Right ventricle myocardium superior (tissue), 1 donor: ENCODE results near the gene SLC25A48. TPM values are rescaled to one million over a fixed set of nuclear protein-coding genes. Genes with fewer than 3 reads are reported as not detected.
"Not testable (repeated sequence)": the region's sequence is repeated elsewhere in the genome, so short reads cannot be mapped to it uniquely, and the experiment has no call there.

Source experiments
- ATAC-seq: fragments of 200-7000 bp; cut with Tn5 transposase; one replicate; pipeline ENCODE4 v1.9.1; 2020; ENCODE audit warnings: mild to moderate bottlenecking; ENCODE audit not compliant: poor library complexity
- DNase-seq: peaks from one replicate; pipeline ENCODE4 v3.0.0-alpha.2; 2020
- intact Hi-C: fragments of 100-400 bp; cut with DNase I; formaldehyde crosslinking; loops from one replicate; pipeline ENCODE4 v1.11.2; 2022
- total RNA-seq: library from RNA; stranded (reverse); fragmentation: NEBNext Ultra II Directional; extraction: Animal tissue kit (Norgen Biotek cat#: 25700); gene quantifications from one replicate; pipeline ENCODE4 v1.2.1, GENCODE V29; 2021
- donor health status: DM: no; HTN: yes; CAD: no; lungs with severe emphysema.

SLC25A48 gene
- total RNA-seq, 1 donor from 2014 or later: not detected

- intact Hi-C loops: no loop called here
- no peak for DNase-seq
- no peak for ATAC-seq
Observed at GRCh38 chr5:135850231-135850630, 15.8 kb downstream of the SLC25A48 start.

- DNase-seq: no peak
- intact Hi-C loops: no loop called here
- ATAC-seq: no peak
Observed at GRCh38 chr5:135850671-135851070, 16.2 kb downstream of the SLC25A48 start.

GRCh38 chr5:135851186-135851914 is 16.9 kb downstream of the SLC25A48 start:
- DNase-seq: no peak
- intact Hi-C loops: no loop called here
- ATAC-seq: no peak

GRCh38 chr5:135851915-135852845 is 17.7 kb downstream of the SLC25A48 start:
- intact Hi-C loops: no loop called here
- no peak for DNase-seq
- ATAC-seq: no peak

GRCh38 chr5:135857630-135858311 is 23.3 kb downstream of the SLC25A48 start:
- DNase-seq: no peak
- ATAC-seq: no peak
- intact Hi-C loops: no loop called here

- ATAC-seq, DNase-seq, intact Hi-C loops: not testable (repeated sequence)
Observed at GRCh38 chr5:135859186-135859585, 24.7 kb downstream of the SLC25A48 start.

GRCh38 chr5:135859641-135860040 is 25.2 kb downstream of the SLC25A48 start:
- no peak for DNase-seq
- intact Hi-C loops: no loop called here
- no peak for ATAC-seq

GRCh38 chr5:135861641-135862040 is 27.2 kb downstream of the SLC25A48 start:
- DNase-seq: no peak
- intact Hi-C loops: no loop called here
- peak; percentile 44 for ATAC-seq

- DNase-seq (no peak), ATAC-seq (peak; percentile 16)
- intact Hi-C loops: no loop called here
Observed at GRCh38 chr5:135862086-135862485, 27.6 kb downstream of the SLC25A48 start.

- no peak for ATAC-seq
- intact Hi-C loops: no loop called here
- no peak for DNase-seq
Observed at GRCh38 chr5:135862744-135863143, 28.3 kb downstream of the SLC25A48 start.

- DNase-seq: peak; percentile 55
- peak; percentile 86 for ATAC-seq
- intact Hi-C loops: no loop called here
Observed at GRCh38 chr5:135864503-135865435, 30.3 kb downstream of the SLC25A48 start.

GRCh38 chr5:135866016-135866415 is 31.6 kb downstream of the SLC25A48 start:
- no peak for DNase-seq
- ATAC-seq: no peak

GRCh38 chr5:135867599-135867998 is 33.1 kb downstream of the SLC25A48 start:
- ATAC-seq (no peak), DNase-seq (no peak)
- intact Hi-C loops: no loop called here

More at GRCh38 chr5:135866016-135866415, 31.6 kb downstream of the SLC25A48 start:
- intact Hi-C loops: no loop called here

GRCh38 chr5:135868681-135869080 is 34.2 kb downstream of the SLC25A48 start:
- ATAC-seq (no peak), DNase-seq (no peak)
- intact Hi-C loops: no loop called here

- intact Hi-C loops: no loop called here
- no peak for DNase-seq
- no peak for ATAC-seq
Observed at GRCh38 chr5:135869276-135869675, 34.8 kb downstream of the SLC25A48 start.

- ATAC-seq: no peak
- intact Hi-C loops: no loop called here
- no peak for DNase-seq
Observed at GRCh38 chr5:135869935-135870334, 35.5 kb downstream of the SLC25A48 start.

GRCh38 chr5:135871268-135871915 is 36.9 kb downstream of the SLC25A48 start:
- intact Hi-C loops: no loop called here
- no peak for DNase-seq
- no peak for ATAC-seq

GRCh38 chr5:135873831-135874230 is 39.4 kb downstream of the SLC25A48 start:
- no peak for ATAC-seq
- no peak for DNase-seq
- intact Hi-C loops: no loop called here
